Hepatocyte (in vitro differentiated cells): ENCODE data around the gene CGN.

ENCODE experiments used
- CTCF ChIP-seq: fragments of 200-600 bp; sonication (generic); IDR thresholded peaks from 2 replicates; pipeline ENCODE4 v1.5.1; 2016; ENCODE audit warnings: antibody characterized with exemption, mild to moderate bottlenecking; ENCODE audit not compliant: poor library complexity
- EZH2 ChIP-seq: fragments of 200-600 bp; sonication (generic); IDR thresholded peaks from 2 replicates; pipeline ENCODE4 v1.6.1; 2016; ENCODE audit warnings: antibody characterized with exemption, mild to moderate bottlenecking, borderline replicate concordance
- EZH2phosphoT487 ChIP-seq: fragments of 200-600 bp; sonication (generic); IDR thresholded peaks from one replicate; pipeline ENCODE4 v1.6.1; 2018; ENCODE audit warnings: antibody characterized with exemption, mild to moderate bottlenecking, low read depth, moderate library complexity; ENCODE audit not compliant: unreplicated experiment, severe bottlenecking

- TF ChIP-seq CTCF (no peak), EZH2 (no peak), EZH2phosphoT487 (no peak)
These were observed 35.1 kb upstream of the CGN start for GRCh38 chr1:151476083-151476482.
